HEK293 (cell line): ENCODE measurements around the gene BMERB1.

Source experiments
- CTCF ChIA-PET: fragments of 350-600 bp; formaldehyde crosslinking; extraction: SDS; loops from one replicate; lab custom pipeline; 2021; ENCODE audit warnings: antibody characterized with exemption; lab: Yijun Ruan, JAX
- POLR2A ChIA-PET: fragments of 300-600 bp; formaldehyde crosslinking; extraction: SDS; loops from one replicate; lab custom pipeline; 2020; ENCODE audit warnings: antibody characterized with exemption, inconsistent platforms; lab: Yijun Ruan, JAX
- H3K27ac ChIP-seq: fragments of 200-500 bp; sonication (Bioruptor generic); 2 replicates; pipeline ENCODE4 v1.5.1; 2014; ENCODE audit warnings: low read depth, low read length, control low read depth, inconsistent platforms; ENCODE audit errors: extremely low read depth
- H3K36me3 ChIP-seq, 2 experiments: fragments of 200-500 bp in 1 of 2; sonication (Bioruptor generic) in 1 of 2; 1 replicate in 1 of 2; 2 replicates in 1 of 2; pipeline ENCODE4 v1.5.1; 2014 to 2017; ENCODE audit warnings: inconsistent platforms in 2 of 2, low read length in 2 of 2; ENCODE audit not compliant: control insufficient read depth in 2 of 2, insufficient read depth in 1 of 2
- H3K4me1 ChIP-seq: fragments of 200-500 bp; sonication (Bioruptor generic); 2 replicates; pipeline ENCODE4 v1.5.1; 2014; ENCODE audit warnings: mild to moderate bottlenecking, low read length, inconsistent platforms; ENCODE audit not compliant: control insufficient read depth, insufficient read depth
- H3K4me3 ChIP-seq: 2 replicates; pipeline ENCODE4 v1.5.1; 2011; ENCODE audit warnings: low read depth, mild to moderate bottlenecking, control low read depth, low read length, moderate library complexity
- H3K9me3 ChIP-seq: fragments of 200-500 bp; sonication (Bioruptor generic); 2 replicates; pipeline ENCODE4 v1.5.1; 2014; ENCODE audit warnings: low read depth, low read length, inconsistent platforms; ENCODE audit not compliant: control insufficient read depth, insufficient read depth
- AEBP2 ChIP-seq: fragments of 450-650 bp; formaldehyde crosslinking; IDR thresholded peaks from 2 replicates; pipeline ENCODE4 v1.5.1; 2016; ENCODE audit warnings: missing biosample characterization, missing genetic modification characterization, borderline replicate concordance
- FEZF1 ChIP-seq: fragments of 450-650 bp; formaldehyde crosslinking; IDR thresholded peaks from 2 replicates; pipeline ENCODE4 v1.5.1; 2016; ENCODE audit warnings: missing biosample characterization, missing genetic modification characterization
- GLI4 ChIP-seq: fragments of 450-650 bp; formaldehyde crosslinking; IDR thresholded peaks from 2 replicates; pipeline ENCODE4 v1.5.1; 2016; ENCODE audit warnings: missing biosample characterization, missing genetic modification characterization
- KLF10 ChIP-seq: fragments of 450-650 bp; IDR thresholded peaks from 2 replicates; pipeline ENCODE4 v1.5.1; 2018; ENCODE audit warnings: missing biosample characterization, mild to moderate bottlenecking, missing genetic modification characterization
- KLF9 ChIP-seq: fragments of 450-650 bp; formaldehyde crosslinking; IDR thresholded peaks from 2 replicates; pipeline ENCODE4 v1.5.1; 2016; ENCODE audit warnings: missing biosample characterization, missing genetic modification characterization, low read depth
- YY1 ChIP-seq: fragments of 450-650 bp; formaldehyde crosslinking; IDR thresholded peaks from 2 replicates; pipeline ENCODE4 v1.5.1; 2018; ENCODE audit warnings: missing biosample characterization, missing genetic modification characterization
- YY2 ChIP-seq: fragments of 450-650 bp; formaldehyde crosslinking; IDR thresholded peaks from 2 replicates; pipeline ENCODE4 v1.5.1; 2016; ENCODE audit warnings: missing biosample characterization, missing genetic modification characterization
- ZFP41 ChIP-seq: fragments of 450-650 bp; formaldehyde crosslinking; IDR thresholded peaks from 2 replicates; pipeline ENCODE4 v1.5.1; 2016; ENCODE audit warnings: missing biosample characterization, missing genetic modification characterization, borderline replicate concordance
- ZFP69B ChIP-seq: fragments of 450-650 bp; formaldehyde crosslinking; IDR thresholded peaks from 2 replicates; pipeline ENCODE4 v1.5.1; 2016; ENCODE audit warnings: missing biosample characterization, missing genetic modification characterization
- ZNF10 ChIP-seq: fragments of 450-650 bp; formaldehyde crosslinking; IDR thresholded peaks from 2 replicates; pipeline ENCODE4 v1.5.1; 2017; ENCODE audit warnings: missing biosample characterization, missing genetic modification characterization
- ZNF114 ChIP-seq: fragments of 450-650 bp; formaldehyde crosslinking; IDR thresholded peaks from 2 replicates; pipeline ENCODE4 v1.5.0; 2017; ENCODE audit warnings: missing biosample characterization, missing genetic modification characterization
- ZNF148 ChIP-seq: fragments of 450-650 bp; formaldehyde crosslinking; IDR thresholded peaks from 2 replicates; pipeline ENCODE4 v1.5.0; 2017; ENCODE audit warnings: missing biosample characterization, missing genetic modification characterization, borderline replicate concordance
- ZNF155 ChIP-seq: fragments of 450-650 bp; formaldehyde crosslinking; IDR thresholded peaks from 2 replicates; pipeline ENCODE4 v1.5.1; 2016; ENCODE audit warnings: missing biosample characterization, missing genetic modification characterization
- ZNF19 ChIP-seq: fragments of 450-650 bp; formaldehyde crosslinking; IDR thresholded peaks from 2 replicates; pipeline ENCODE4; 2016; ENCODE audit warnings: missing biosample characterization, missing genetic modification characterization, low read depth
- ZNF2 ChIP-seq: fragments of 450-650 bp; formaldehyde crosslinking; IDR thresholded peaks from 2 replicates; pipeline ENCODE4 v1.5.1; 2016; ENCODE audit warnings: missing biosample characterization, missing genetic modification characterization
- ZNF202 ChIP-seq: fragments of 450-650 bp; formaldehyde crosslinking; IDR thresholded peaks from 2 replicates; pipeline ENCODE4 v1.5.1; 2016; ENCODE audit warnings: missing biosample characterization, missing genetic modification characterization, borderline replicate concordance
- ZNF274 ChIP-seq, 2 experiments: fragments of 200-500 bp in 1 of 2; fragments of 450-650 bp in 1 of 2; sonication (Bioruptor generic) in 1 of 2; formaldehyde crosslinking in 1 of 2; IDR thresholded peaks; 2 replicates each; pipeline versions ENCODE4 v1.5.1 to v1.6.1; 2014 to 2016; ENCODE audit warnings: borderline replicate concordance in 1 of 2, inconsistent platforms in 1 of 2, low read length in 1 of 2, missing biosample characterization in 1 of 2, missing genetic modification characterization in 1 of 2
- ZNF37A ChIP-seq: fragments of 450-650 bp; IDR thresholded peaks from 2 replicates; pipeline ENCODE4 v1.5.1; 2018; ENCODE audit warnings: missing biosample characterization, missing genetic modification characterization
- ZNF510 ChIP-seq: fragments of 450-650 bp; formaldehyde crosslinking; IDR thresholded peaks from 2 replicates; pipeline ENCODE4 v1.5.1; 2018; ENCODE audit warnings: mild to moderate bottlenecking, missing genetic modification characterization, missing biosample characterization; ENCODE audit not compliant: insufficient replicate concordance
- ZNF561 ChIP-seq: fragments of 450-650 bp; IDR thresholded peaks from 2 replicates; pipeline ENCODE4 v1.5.1; 2018; ENCODE audit warnings: missing biosample characterization, missing genetic modification characterization, borderline replicate concordance
- ZNF610 ChIP-seq: fragments of 450-650 bp; formaldehyde crosslinking; IDR thresholded peaks from 2 replicates; pipeline ENCODE4 v1.5.1; 2016; ENCODE audit warnings: missing biosample characterization, missing genetic modification characterization, borderline replicate concordance
- ZNF670 ChIP-seq: fragments of 450-650 bp; formaldehyde crosslinking; IDR thresholded peaks from 2 replicates; pipeline ENCODE4 v1.5.1; 2016; ENCODE audit warnings: missing biosample characterization, missing genetic modification characterization, low read depth
- ZNF701 ChIP-seq: fragments of 450-650 bp; formaldehyde crosslinking; IDR thresholded peaks from 2 replicates; pipeline ENCODE4 v1.5.1; 2016; ENCODE audit warnings: missing biosample characterization, missing genetic modification characterization
- ZNF747 ChIP-seq: fragments of 450-650 bp; formaldehyde crosslinking; IDR thresholded peaks from 2 replicates; pipeline ENCODE4 v1.5.1; 2016; ENCODE audit warnings: missing biosample characterization, missing genetic modification characterization
- ZNF776 ChIP-seq: fragments of 450-650 bp; formaldehyde crosslinking; IDR thresholded peaks from 2 replicates; pipeline ENCODE4 v1.5.0; 2017; ENCODE audit warnings: missing biosample characterization, missing genetic modification characterization, borderline replicate concordance
- ZNF791 ChIP-seq: fragments of 450-650 bp; formaldehyde crosslinking; IDR thresholded peaks from 2 replicates; pipeline ENCODE4 v1.5.1; 2016; ENCODE audit warnings: missing biosample characterization, missing genetic modification characterization
- ZSCAN4 ChIP-seq: fragments of 450-650 bp; formaldehyde crosslinking; IDR thresholded peaks from 2 replicates; pipeline ENCODE4 v1.5.1; 2017; ENCODE audit warnings: missing biosample characterization, missing genetic modification characterization
- TF ChIP-seq, protein P1 (sequence below): fragments of 450-650 bp; formaldehyde crosslinking; IDR thresholded peaks from 2 replicates; pipeline ENCODE4; 2016; ENCODE audit warnings: missing biosample characterization, missing genetic modification characterization
- TF ChIP-seq, protein P2 (sequence below): fragments of 450-650 bp; formaldehyde crosslinking; IDR thresholded peaks from 2 replicates; pipeline ENCODE4 v1.5.1; 2016; ENCODE audit warnings: missing biosample characterization, missing genetic modification characterization

BMERB1 gene

GRCh38 chr16:15517743-15518377 lies 83.5 kb downstream of the BMERB1 start:
- Histone ChIP-seq H3K4me3 (no peak overlapping the region), H3K9me3 (no peaks in the 10 kb centered on the region), H3K27ac (no peak overlapping the region), H3K36me3 (no peaks in the 10 kb centered on the region), H3K4me1 (no peaks in the 10 kb centered on the region)
- POLR2A ChIA-PET: no interaction called here
- CTCF ChIA-PET: interaction anchor here (0.6 kb wide), 1 partner anchor 90 kb away, joined by 3 read pairs; no protein-coding TSS in a partner anchor
- TF ChIP-seq YY2 (tag by site-specific recombination): no peak
- TF ChIP-seq, protein P1, sequence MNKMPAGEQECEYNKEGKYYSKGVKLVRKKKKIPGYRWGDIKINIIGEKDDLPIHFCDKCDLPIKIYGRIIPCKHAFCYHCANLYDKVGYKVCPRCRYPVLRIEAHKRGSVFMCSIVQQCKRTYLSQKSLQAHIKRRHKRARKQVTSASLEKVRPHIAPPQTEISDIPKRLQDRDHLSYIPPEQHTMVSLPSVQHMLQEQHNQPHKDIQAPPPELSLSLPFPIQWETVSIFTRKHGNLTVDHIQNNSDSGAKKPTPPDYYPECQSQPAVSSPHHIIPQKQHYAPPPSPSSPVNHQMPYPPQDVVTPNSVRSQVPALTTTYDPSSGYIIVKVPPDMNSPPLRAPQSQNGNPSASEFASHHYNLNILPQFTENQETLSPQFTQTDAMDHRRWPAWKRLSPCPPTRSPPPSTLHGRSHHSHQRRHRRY: no peak
- TF ChIP-seq ZFP41 (tag by site-specific recombination): no peak
- no peak for TF ChIP-seq ZNF37A (tag by site-specific recombination)
- no peak for TF ChIP-seq ZNF747 (tag by site-specific recombination)
- no peak for TF ChIP-seq ZNF155 (tag by site-specific recombination)
- TF ChIP-seq ZNF19 (tag by site-specific recombination): no peak
- TF ChIP-seq ZNF202 (tag by site-specific recombination): no peak
- TF ChIP-seq ZNF510 (tag by site-specific recombination): no peak
- TF ChIP-seq ZNF561: no peak
- 0 out of 2 replicates have a peak, but pooled peaks have one; percentile 31 for TF ChIP-seq ZNF2 (tag by site-specific recombination)
- TF ChIP-seq, protein P2, sequence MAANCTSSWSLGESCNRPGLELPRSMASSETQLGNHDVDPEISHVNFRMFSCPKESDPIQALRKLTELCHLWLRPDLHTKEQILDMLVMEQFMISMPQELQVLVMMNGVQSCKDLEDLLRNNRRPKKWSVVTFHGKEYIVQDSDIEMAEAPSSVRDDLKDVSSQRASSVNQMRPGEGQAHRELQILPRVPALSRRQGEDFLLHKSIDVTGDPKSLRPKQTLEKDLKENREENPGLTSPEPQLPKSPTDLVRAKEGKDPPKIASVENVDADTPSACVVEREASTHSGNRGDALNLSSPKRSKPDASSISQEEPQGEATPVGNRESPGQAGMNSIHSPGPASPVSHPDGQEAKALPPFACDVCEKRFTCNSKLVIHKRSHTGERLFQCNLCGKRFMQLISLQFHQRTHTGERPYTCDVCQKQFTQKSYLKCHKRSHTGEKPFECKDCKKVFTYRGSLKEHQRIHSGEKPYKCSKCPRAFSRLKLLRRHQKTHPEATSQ (tag by site-specific recombination): 0 out of 2 replicates have a peak, but pooled peaks have one; percentile 14
- TF ChIP-seq ZNF274 (IDR thresholded peaks at IDR 0.05; ENCODE audit: low read length): no peak
- TF ChIP-seq ZNF274 (tag by site-specific recombination; IDR thresholded peaks at IDR 0.05; ENCODE audit: borderline replicate concordance): peak; percentile 49; the same call in 1 of the 2 replicates
- TF ChIP-seq ZNF776 (tag by site-specific recombination): 0 out of 2 replicates have a peak, but pooled peaks have one; percentile 50
- 0 out of 2 replicates have a peak, but pooled peaks have one; percentile 64 for TF ChIP-seq GLI4 (tag by site-specific recombination)
- no peak for TF ChIP-seq KLF10 (tag by site-specific recombination)
- no peak for TF ChIP-seq ZNF701 (tag by site-specific recombination)
- no peak for TF ChIP-seq ZNF670 (tag by site-specific recombination)
- TF ChIP-seq ZSCAN4 (tag by site-specific recombination): peak; percentile 95
- TF ChIP-seq ZFP69B (tag by site-specific recombination): 0 out of 2 replicates have a peak, but pooled peaks have one; percentile 22
- TF ChIP-seq AEBP2 (tag by site-specific recombination): no peak
- TF ChIP-seq ZNF791: 0 out of 2 replicates have a peak, but pooled peaks have one; percentile 54
- TF ChIP-seq ZNF610 (tag by site-specific recombination): no peak
- TF ChIP-seq KLF9 (tag by site-specific recombination): peak; percentile 36; the same call in 1 of the 2 replicates
- TF ChIP-seq ZNF148: peak; percentile 75; the same call in 1 of the 2 replicates
- TF ChIP-seq ZNF10: no peak
- no peak for TF ChIP-seq YY1 (tag by site-specific recombination)
- 0 out of 2 replicates have a peak, but pooled peaks have one; percentile 61 for TF ChIP-seq ZNF114 (tag by site-specific recombination)
- TF ChIP-seq FEZF1 (tag by site-specific recombination): no peak
